HT1080 (cell line): Measurements from ENCODE around the gene PARP15. TPM values are rescaled to one million over a fixed set of nuclear protein-coding genes. Genes with fewer than 3 reads are reported as not detected.
"Not testable (repeated sequence)": the region's sequence is repeated elsewhere in the genome, so short reads cannot be mapped to it uniquely, and the experiment has no call there.

Source experiments
- DNase-seq: peaks from one replicate; pipeline ENCODE4 v3.0.0-alpha.2; 2015; ENCODE audit warnings: low read depth
- polyA plus RNA-seq, 2 experiments: library from polyadenylated mRNA; depleted of rRNA; stranded (reverse); fragments of >200 nt; gene quantifications; 2 replicates each; pipeline ENCODE4 v1.2.3, GENCODE V29; 2015
- total RNA-seq: library from RNA; depleted of rRNA; stranded (reverse); fragments of >200 nt; shearing (Covaris generic); gene quantifications from 2 replicates; pipeline ENCODE4 v1.2.3, GENCODE V29; 2014; rRNA removed

The PARP15 gene
- total RNA-seq, result not detected in 2 replicates
- polyA plus RNA-seq (2015; cell fraction: cytosol; rRNA removed), result not detected in 2 replicates
- 0.07 TPM in 1 of 2 replicates, not detected in the other for polyA plus RNA-seq (2015; cell fraction: nucleus; rRNA removed)

- DNase-seq, result no peak
Measured at GRCh38 chr3:122577409-122578031, at the start of gene PARP15. Gene PARP15 (plus strand): TSS chr3:122577650. CDS start chr3:122577668, 18 bp downstream.

- no peak for DNase-seq
Measured at GRCh38 chr3:122530164-122530563, 47.3 kb upstream of the PARP15 start.

- DNase-seq, result no peak
Measured at GRCh38 chr3:122533480-122533879, 44.0 kb upstream of the PARP15 start.

DNA sequence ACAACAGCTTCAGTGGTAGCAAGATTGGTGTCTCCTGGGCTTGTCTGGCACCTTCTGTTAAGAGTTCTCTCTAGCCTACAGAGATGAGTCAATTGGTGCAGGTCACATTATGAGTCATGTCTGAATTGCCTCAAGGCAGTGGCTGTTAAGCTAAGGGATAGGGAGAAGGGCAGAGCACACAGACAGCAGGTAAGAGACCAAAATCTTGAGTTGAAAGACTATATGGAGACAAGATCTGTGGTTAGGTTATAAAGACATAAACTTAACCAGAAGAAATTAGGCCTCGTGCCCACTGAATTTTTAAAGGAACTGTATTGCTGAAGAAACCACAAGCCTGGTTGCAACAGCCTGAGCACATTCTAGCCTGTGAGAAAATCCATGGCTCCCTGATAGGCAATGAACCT is 43.5 kb upstream of the PARP15 start:
- peak; percentile 98 for DNase-seq

DNA sequence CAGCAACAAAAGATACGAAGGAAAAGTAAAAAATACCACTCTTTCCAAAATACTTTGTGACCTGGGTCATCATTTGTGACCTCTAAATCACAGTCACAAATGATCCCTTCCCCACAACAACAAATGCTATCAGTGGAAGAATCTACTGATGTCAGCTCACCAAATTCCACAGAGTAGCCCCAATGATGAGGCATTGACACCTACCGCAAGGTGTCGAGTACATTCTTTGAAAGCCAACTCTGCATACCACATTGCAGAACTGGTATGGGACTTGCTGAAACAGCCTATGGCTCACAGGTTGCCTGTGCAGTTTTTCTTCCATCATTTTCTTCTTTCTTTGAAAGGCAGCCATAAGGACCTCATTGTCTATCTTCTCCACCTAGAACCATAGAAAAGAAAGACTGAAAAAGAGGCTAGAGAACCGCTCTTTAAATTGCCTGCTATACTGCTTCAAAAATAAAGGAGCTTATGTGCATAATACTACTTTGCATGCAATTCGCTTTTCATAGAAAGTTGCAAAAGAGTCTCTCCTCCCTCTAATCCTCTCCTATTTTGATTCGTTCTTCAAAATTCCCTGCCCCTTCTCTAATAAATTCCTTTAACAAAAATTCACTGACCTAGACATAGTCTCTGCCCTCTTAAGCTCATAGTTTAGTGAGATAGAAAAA is 41.4 kb upstream of the PARP15 start:
- DNase-seq, result no peak

- DNase-seq, result no peak
Measured at GRCh38 chr3:122536632-122537001, 40.8 kb upstream of the PARP15 start.

DNA sequence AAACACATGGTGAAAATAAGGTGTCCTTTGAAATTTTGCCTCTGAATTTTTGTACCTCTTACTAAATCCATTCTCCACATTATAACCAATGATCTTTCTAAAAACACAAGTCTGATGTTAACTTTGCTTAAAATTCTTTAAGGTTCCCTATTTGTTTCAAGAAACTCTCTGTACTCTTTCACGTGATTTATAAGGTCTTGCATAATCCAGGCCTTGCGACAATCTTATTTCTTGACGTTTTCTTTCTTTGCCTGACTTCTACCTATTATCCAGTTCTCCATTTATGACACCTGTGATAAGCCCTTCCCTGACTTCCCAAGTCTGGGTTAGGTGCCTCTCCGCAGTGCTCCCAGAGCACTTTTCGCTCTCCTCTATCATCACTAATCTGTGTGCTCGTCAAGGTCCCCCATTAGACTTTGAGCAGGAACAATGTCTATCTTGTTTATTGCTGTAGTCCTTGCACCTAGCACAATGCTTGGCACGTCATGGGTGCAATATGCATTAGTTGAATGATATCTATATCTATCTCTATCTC is 38.4 kb upstream of the PARP15 start:
- DNase-seq, result no peak

GRCh38 chr3:122546151-122546550 is 31.3 kb upstream of the PARP15 start:
- no peak for DNase-seq

DNA sequence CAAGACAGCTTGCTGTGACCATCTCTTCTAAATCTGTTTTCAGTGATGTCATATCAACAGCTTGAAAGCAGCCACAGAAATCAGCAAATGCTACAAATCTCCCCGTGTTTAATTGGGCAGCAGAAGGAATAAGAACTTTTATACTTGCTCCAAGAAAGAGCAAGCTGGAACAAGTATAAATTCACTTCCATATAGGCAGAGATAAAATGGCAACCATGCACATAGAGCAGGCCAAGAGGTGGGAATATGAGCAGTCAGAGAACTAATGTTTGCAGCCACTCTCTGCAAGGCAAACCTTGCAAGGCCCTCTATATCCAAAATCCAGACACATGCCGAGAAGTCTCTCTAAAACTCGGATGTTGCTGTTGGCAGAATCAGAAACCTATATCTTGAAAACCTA is 29.4 kb upstream of the PARP15 start:
- DNase-seq, result no peak

GRCh38 chr3:122548619-122549018 is 28.8 kb upstream of the PARP15 start:
- DNase-seq, result no peak

DNA sequence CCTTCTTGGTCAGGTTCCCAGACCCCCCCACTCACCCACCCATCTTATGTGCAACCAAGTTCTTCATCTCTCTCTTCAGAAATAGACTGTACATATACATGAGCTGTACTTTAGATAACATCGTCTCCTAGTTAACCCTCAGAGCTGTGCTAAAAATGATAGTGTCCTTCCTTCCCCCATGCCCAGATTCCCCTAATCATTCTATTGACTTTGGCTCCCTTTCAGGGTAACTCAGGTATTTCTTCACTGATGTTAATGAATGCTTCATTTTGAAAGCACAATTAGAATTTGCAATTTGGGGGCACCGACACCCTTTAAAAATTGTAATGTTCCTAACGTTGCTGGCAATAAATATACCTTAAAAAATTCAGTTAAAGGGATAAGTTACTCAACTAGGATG is 24.3 kb upstream of the PARP15 start:
- DNase-seq, result no peak

GRCh38 chr3:122555275-122556071 is 22.0 kb upstream of the PARP15 start:
- peak; percentile 83 for DNase-seq

GRCh38 chr3:122557356-122557755 is 20.1 kb upstream of the PARP15 start:
- no peak for DNase-seq

GRCh38 chr3:122558605-122559004 is 18.8 kb upstream of the PARP15 start:
- no peak for DNase-seq

- no peak for DNase-seq
Measured at GRCh38 chr3:122559906-122560305, 17.5 kb upstream of the PARP15 start.

GRCh38 chr3:122560680-122561079 is 16.8 kb upstream of the PARP15 start:
- DNase-seq, result peak; percentile 81

GRCh38 chr3:122562923-122563716 is 14.3 kb upstream of the PARP15 start:
- no peak for DNase-seq

- DNase-seq, result no peak
Measured at GRCh38 chr3:122563717-122564025, 13.8 kb upstream of the PARP15 start.

DNA sequence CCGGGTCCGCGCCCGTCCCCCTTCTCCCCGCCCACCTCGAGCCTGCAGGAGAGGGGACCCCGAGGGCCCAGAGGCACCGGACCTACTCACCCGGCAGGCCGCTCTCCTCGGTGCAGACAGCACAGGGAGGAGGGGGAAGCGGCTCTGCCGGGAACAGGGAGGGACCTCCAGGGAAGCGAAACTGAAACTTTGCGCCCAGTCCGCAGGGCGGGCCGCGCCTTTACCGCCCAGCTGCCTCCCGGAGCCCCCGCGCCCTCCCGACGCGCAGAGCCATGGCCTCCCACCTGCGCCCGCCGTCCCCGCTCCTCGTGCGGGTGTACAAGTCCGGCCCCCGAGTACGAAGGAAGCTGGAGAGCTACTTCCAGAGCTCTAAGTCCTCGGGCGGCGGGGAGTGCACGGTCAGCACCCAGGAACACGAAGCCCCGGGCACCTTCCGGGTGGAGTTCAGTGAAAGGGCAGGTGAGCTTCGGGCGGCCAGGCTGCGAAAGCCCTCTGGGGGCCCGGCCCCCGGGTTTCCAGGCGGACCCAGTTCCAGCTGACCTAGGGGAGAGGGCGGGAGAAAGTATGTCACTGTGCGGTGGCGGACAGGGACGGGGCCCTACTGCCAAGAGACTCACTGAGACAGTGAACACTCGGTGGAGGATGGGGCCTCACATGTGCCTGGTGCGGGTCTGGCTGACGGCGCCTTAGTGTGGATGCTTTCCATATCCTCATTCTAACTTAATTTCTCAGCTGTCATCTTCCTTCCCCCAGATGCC is 13.1 kb upstream of the PARP15 start, which contains the start of the genes DTX3L and PARP9:
Gene DTX3L (plus strand): TSS at position 184 of the 758 bp plus-strand sequence. CDS start 89 bp downstream, at position 273.
Gene PARP9 (minus strand): TSS at position 146 of the 758 bp plus-strand sequence. CDS start 4,680 bp downstream, outside the sequence.
- peak; percentile 87 for DNase-seq

DNA sequence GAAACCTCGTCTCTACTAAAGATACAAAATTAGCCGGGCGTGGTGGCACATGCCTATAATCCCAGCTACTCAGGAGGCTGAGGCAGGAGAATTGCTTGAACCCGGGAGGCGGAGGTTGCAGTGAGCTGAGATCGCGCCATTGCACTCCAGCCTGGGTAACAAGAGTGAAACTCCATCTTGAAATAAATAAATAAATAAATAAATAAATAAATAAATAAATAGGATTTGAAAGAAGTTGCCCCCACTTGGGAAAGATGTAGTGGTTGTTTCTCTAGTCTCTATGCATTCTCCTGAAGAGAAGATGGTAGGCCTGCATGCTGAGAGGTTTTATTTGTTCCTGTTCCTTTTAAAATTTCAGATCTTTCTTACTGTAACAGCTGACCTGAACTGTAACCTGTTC is 9.3 kb upstream of the PARP15 start:
- not testable (repeated sequence) for DNase-seq
